HG03575 (cell line): ENCODE measurements around the gene MAGT1.
"Not testable (repeated sequence)": the region's sequence is repeated elsewhere in the genome, so short reads cannot be mapped to it uniquely, and the experiment has no call there.

Experiments used
- ATAC-seq: cut with Tn5 transposase; IDR thresholded peaks from one replicate; pipeline ENCODE4 v1.9.1; 2021; ENCODE audit not compliant: unreplicated experiment, insufficient number of reproducible peaks, low FRiP score; ENCODE audit errors: extremely low read depth

The MAGT1 gene

DNA sequence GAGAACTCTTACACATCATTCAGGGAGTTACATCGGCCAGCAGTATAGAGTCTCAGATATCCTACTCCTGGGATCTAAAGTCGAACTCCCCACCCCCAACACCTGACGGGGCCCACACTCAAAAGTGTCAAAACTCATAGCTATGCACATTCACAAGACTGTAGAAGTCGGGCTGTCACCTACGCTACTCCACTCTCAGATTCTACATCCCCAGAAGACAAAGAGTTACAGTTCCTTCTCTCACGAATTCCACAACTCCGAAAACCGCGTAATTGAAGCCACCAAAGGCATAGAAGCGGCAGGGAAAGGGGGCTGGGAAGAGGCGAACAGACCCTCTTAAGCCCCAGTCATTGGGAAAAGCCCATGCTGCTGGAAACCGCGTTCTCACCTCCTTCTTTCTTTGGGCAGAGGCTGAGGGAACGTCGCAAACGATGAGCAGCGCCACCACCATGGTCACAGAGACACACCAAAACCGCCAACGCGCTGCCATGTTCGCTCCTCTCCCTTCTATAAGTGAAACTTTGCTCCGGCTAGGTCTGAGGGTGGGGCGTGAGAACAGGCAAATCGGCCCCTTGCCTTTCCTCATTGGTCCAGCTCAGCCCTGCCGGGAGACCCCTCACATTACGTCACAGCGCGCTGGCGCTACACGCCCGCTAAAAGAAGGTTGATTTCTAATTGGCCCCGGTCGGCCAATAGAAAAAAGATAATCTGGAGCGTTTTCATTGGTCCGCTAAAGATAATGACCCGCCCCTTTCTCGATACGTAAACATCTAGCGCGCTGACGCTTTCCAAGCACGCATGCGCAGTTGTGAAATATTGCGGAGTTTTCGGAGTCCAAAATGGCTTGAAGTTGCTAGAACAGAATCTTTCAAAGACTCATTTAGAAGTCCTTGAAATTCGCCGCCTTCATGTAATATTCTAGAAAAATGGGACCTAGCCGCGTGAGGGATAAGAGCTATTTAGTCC lies at the start of gene MAGT1:
TSS of gene MAGT1 (minus strand) at position 515 of the 966 bp plus-strand sequence. CDS start at position 490, 25 bp downstream.
- ATAC-seq, result peak; percentile 70

DNA sequence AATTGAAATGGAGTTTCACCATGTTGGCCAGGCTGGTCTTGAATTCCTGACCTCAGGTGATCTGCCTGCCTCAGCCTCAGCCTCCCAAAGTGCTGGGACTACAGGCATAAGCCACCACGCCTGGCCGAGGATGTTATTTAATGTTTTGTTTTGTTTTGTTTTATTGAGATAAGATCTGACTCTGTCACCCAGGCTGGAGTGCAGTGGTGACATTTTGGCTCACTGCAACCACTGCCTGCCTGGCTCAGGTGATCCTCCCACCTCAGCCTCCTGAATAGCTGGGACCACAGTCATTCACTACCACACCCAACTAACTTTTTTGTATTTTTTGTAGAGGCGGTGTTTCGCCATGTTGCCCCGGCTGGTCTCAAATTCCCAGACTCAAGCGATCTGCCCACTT lies 49.8 kb upstream of the MAGT1 start:
- ATAC-seq, result not testable (repeated sequence)

DNA sequence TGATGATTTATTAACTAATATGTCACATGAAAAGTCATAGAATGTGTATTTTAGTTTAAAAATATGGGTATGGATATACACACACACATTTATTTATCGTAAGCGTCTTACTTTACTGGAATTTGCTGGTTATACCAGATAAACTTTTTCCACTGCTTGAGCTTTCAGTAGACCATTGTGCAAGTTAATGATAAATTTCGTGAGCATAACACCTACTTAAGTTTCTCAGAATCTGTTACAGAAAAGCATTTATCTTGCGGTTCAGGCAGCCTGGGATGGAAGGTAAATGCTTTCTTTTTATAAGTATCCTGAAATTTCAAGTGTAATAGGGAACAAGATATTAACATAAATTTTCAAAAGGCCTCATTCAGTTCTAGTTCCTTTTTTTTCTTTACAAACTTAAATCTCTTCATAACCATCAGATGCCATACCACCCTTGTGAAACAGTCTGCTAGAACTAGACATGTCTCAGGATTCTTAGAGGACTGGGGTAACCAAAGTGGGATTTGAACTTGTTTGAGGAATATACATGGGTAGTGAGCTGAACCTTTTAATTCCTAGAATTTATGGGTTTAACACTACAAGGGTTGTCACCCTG lies 42.9 kb upstream of the MAGT1 start:
- ATAC-seq, result no peak

DNA sequence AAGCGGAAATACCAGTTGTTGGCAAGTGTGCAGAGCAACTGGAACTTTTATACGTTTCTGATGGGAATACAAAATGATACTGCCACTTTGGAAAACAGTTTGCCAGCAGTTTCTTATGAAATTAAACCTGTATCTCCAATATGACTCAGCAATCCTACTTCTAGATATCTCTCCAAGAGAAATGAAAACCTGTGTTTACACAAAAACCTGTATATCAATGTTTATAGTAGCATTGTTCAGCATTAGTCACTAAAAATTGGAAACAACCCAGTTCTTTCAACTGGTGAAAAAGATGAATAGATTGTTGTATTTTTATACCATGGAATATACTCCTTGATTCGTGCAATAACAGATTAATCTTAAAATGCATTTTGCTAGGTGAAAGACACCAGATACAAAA lies 42.1 kb upstream of the MAGT1 start:
- ATAC-seq, result no peak

DNA sequence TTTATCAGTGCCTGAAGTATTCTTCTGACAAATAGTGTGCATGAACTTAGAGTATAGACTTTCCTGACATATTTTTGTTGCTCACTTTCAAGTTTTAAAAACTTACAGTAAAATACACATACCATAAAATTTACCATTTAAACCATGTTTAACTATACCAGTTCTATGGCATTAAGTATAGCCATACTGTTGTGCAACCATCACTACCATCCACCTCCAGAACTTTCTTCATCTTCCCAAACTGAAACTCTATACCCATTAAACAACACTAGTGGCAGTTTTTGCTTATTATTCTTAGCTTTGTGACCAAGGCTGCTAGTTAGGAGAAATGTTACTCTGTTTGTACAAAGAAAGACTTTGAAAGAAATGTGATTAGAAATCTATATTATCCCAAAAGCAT lies 41.1 kb upstream of the MAGT1 start:
- ATAC-seq, result no peak

DNA sequence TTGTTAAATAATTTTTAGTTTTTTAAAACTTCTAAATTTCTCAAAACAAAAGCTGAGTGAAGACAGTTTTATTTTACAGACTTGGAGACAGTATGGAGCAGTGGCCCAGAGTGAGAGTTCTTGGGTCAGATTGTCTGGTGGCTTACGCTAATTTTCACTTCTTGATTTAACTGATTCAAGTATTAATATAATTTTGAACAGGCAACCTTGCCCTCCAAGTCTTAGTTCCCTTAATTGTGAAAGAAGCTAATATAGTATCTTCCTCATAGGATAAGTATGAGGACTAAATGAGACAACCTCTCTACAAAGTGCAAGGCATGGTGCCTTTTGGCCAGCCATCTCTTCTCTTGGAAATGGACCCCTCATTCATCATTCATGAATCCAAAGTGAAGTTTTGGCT lies 40.7 kb upstream of the MAGT1 start:
- ATAC-seq, result no peak

DNA sequence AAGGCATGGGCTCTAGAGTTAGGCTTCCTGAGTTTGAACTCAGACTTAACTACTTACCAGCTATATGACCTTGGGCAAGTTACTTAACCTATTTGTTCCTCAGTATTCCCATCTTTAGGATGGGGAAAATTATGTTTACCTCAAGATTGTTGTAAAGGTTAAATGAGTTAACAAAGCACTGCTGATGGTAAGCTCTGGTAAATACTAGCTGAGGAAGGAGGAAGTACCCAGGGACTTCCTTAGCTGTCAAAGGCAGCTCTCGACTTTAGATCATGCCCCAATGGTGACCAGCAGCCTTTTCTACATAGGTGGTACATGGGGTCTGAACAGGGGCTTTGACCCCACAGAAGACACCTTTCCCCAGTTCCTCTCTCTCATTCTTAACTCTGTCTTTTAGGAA lies 35.3 kb upstream of the MAGT1 start:
- no peak for ATAC-seq

DNA sequence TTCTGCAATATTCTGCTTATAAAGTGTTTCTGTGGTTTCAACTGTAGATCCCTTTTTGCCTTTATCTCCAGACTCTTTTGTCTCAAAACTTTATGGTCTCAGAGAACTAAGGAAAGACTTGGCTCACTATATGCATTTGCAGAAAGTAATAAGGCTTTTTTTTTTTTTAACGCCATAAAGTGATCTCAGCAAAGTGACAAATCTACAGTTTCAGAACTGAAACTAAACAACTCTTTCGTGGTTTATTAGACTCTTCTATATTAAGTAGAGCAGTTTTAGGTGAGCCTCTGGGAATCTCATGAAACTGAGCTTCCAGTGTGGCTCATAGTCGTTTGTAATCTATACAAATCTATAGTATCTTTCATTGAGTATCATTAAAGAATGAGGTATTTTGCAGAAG lies 30.5 kb upstream of the MAGT1 start:
- ATAC-seq, result no peak

DNA sequence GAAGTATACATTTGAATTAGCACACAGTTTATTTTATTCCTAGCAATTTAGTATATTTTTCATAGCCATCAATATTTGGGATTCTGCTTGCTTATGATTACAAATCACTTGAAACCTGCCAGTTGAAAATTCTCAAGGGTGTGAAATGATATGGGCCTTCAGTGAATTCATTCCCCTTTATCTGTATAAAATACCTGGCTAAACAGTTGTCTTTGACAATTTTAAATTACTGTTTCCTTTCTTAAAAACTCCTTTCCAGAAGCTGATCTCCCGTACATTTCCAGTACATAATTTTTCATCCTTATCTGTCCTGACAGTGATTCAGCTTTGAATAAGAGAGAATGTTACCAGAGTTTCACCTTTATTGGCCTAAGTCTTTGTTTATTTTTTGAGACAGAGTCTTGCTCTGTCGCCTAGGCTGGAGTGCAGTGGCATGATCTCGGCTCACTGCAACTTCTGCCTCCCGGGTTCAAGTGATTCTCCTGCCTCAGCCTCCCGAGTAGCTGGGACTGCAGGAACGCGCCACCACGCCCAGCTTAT lies 29.2 kb upstream of the MAGT1 start:
- no peak for ATAC-seq

DNA sequence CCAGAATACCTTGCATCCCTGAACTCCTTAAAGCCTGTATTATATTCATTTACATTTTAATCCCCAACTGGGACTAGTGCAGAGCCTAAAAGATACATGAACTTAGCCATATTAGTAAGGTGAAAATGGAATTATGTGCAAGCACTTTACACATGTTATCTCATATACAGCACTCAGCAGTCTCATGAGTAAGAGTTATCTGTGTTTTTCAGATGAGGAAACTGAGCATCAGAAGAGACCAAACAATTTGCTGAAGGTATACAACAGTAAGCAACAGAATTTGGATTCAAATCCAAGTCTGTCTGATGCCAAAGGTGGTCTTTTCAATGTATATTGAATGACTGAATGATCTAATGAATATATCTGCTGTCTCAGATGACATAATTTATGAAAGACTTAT lies 27.6 kb upstream of the MAGT1 start:
- no peak for ATAC-seq

DNA sequence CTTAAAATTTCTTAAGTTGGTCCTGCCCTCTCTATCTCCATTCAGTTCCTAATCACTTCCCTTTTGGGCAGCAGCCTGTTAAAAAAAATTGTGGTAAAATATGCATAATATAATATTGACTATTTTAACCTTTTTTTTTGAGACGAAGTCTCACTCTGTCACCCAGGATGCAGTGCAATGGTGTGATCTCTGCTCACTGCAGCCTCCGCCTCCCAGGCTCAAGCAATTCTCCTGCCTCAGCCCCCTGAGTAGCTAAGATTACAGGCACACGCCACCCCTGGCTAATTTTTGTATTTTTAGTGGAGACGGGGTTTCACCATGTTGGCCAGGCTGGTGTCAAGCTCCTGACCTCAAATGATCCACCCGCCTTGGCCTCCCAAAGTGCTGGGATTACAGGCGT lies 24.1 kb upstream of the MAGT1 start:
- ATAC-seq, result not testable (repeated sequence)

DNA sequence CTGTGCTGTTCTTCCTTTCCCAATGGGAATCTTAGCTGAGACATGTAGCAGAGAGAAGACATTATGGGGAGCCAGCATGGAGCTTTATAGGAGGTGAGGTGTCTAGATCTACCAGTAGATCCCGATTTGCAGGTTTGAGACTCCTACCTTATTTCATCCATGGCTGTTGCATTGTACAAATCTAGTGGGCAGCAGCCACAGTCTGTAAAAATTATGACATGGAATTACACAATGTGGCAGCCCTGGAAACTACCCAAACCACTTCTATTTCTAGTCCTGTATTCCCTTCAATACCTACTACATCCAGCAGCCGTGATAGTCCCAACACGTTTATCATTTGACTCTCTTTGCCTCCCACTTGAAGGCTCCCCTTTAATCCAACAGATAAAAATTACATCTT lies 23.3 kb upstream of the MAGT1 start:
- ATAC-seq, result no peak

DNA sequence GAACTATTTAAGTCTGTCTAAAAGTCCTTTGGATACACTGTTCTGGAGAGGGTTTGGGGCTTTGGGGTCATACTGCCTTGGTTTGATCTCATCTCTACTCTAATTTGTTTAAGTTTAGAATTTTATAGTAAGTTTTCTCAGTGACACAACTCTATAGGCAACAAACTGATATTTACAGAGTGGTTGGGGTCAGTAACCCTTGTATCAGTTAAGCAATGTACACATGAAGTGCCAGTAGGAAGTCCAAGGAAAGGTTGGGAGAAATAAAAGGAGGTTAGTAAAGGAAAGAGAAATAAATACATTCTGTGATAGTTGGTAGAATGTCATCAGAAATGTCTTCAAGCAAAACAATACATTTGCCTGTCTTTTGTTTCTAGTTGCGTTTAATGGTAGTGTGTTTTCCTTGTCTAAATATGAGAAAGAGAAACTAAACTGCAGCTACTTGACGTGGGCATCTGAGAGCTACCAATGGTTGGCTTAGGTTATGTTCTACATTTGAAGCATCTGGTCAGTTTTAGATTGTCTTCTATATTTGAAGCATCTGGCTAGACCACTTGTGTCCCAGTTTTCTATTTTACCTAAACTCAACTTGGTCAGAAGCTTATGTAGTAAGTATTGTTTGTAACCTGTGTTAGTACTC lies 22.2 kb upstream of the MAGT1 start:
- ATAC-seq, result no peak

DNA sequence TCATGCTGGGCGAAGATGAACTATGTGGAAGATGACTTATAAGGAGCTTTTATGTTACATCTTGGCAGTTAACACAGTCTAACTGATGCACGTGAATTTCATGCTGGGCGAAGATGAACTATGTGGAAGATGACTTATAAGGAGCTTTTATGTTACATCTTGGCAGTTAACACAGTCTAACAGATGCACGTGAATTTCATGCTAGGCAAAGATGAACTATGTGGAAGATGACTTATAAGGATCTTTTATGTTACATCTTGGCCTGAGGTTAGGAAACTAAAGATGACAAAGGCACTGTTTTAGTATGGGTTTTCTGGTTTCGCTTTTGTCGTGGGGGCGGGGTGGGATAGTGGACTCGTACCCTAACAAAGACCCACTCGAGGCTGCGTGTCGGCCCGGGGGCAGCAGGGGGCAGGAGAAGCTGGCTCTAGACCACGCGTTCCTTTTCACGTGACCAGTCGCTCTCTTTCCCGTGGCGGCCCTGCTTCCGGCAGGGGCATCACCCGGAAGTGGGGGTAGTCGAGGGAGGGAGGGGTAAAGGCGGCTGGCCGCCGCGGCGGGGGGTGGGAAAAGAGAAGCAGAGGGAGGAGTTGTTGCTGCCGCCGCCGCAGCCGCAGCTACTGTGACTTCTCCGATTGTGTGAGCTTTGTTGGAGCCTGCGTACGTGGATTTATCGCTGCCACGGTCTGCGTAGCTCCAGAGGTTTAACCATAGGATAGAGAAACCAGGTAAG lies 15.0 kb upstream of the MAGT1 start, which contains the start of gene ATP7A:
TSS of gene ATP7A (plus strand) at position 586 of the 733 bp plus-strand sequence. CDS start 60,949 bp downstream, outside the sequence.
- peak; percentile 36 for ATAC-seq

DNA sequence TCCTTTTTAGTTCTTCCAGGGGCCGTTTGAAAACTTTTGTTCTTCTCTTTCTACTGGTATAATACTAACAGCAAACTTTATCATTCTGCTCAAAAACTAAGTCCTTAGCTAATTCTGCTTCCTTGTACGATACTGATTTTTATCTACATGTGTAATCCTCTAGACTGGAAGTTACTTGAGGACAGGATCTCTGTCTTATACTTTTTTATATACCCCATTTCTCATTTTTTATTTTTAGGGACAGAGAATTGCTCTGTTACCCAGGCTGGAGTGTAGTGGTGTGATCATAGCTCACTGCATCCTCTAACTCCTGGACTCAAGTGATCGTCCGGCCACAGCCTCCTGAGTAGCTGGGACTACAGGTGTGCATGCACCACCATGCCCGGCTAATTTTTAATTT lies 6.3 kb upstream of the MAGT1 start:
- ATAC-seq, result no peak

DNA sequence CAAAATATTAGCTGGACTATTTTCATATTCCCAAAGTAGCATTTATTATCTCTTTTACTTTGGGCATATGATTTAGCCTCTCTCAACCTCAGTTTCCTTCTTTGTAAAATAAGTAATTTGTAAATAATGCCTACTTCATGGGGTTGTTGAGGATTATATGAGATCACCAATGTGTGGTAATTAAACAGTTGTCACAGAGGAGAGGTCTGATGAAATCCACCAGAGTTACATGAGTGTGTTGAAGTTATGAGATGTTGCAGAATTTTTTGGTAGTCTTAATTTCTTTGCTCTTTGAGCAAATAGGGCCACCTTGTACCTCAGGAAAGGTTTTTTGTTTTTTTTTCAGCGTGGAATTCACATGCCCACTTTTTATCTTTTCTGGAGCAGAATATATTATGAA lies 5.5 kb upstream of the MAGT1 start:
- no peak for ATAC-seq

DNA sequence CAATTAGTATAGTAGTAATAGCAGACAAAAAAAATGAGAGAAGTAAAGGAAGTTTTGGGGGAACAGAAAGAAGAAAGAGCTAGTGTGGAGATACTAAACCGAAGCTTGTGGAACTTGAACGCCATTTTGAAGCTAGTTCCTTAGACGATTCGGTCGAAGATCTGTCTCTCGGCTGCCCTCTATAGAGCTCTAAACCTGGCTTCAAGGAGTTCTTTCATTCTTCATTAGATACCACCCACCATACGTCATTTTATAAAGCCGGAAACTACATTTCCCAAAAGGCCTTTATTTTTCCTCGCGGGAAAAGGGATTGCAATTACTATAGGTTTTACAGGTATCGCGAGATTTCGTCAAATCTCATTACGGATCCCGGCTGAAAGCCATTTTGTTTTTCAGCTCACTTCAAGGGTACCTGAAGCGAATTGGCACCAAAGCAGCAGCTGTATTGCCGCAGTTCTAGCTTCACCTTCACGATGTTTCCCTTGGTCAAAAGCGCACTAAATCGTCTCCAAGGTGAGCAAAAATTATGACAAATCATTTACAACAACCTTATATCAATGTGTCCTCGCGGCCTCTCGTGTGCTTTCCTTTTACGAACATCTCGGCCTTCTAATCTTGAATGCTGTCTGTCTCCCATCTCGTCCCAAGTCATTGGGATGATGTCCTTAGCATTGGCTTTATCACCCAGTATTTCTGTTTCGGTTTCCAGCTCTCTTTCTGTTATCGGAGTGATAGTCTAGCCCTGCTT lies 4.0 kb upstream of the MAGT1 start, which contains the start of gene COX7B:
TSS of gene COX7B (plus strand) at position 388 of the 748 bp plus-strand sequence. CDS start at position 474, 86 bp downstream.
- ATAC-seq, result peak; percentile 49

DNA sequence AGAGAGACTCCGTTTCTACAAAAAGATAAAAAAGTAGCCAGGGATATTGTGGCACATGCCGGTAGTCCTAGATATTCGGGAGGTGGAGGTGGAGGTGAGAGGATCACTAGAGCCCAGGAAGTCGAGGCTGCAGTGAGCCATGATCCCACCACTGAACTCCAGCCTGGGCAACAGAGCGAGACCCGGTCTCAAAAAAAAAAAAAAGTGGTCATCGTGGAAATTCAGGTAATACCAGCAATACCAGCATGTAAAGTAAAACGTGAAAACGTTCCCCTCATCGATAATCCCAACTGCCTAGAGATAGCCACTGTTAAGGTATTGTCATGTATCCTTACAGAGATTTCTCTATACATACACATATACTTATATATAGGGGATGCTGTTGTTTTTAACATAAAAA lies 1.5 kb downstream of the MAGT1 start:
- no peak for ATAC-seq
